ENCODE measurements around the gene EPB41L1.
A peak's percentile ranks its signal among the peaks of the same experiment; 100 is the strongest.

The EPB41L1 gene

DNA sequence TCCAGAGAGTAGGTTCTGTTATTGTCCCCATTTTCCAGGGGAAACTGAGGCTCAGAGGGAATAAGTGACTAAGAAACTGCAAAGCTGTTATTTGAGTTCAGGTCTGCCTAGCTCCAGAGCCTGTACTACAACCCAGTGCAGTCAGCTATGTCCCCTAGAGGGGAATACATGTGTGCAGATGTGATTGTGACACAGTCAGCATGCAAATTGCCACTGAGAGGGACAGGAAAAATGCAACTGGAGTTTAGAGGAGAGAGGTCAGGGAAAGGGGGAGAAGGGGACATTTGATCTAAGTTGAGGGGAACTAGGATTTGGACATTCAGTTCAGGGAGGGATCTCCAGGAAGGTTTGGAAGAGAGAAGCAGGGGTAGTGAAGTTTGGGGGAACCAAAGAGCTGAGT is 38.6 kb upstream of the EPB41L1 start:
- Histone ChIP-seq H3K9me3 (replicated peaks; ENCODE audit: low read length) (no peaks in the 10 kb centered on the region), H3K4me1 (ENCODE audit: control insufficient read depth, insufficient read depth, low read length) (peaks cover 17% of the 10 kb centered on the region), H3K27me3 (ENCODE audit: control insufficient read depth, insufficient read depth, low read length) (peaks cover 8% of the 10 kb centered on the region), H3K36me3 (ENCODE audit: insufficient read depth, low read length) (no peaks in the 10 kb centered on the region), H3K4me3 (ENCODE audit: low read length) (no peak overlapping the region), H3K9ac (ENCODE audit: low read depth, low read length) (no peak overlapping the region), H3K4me2 (ENCODE audit: low read length) (no peak overlapping the region)

DNA sequence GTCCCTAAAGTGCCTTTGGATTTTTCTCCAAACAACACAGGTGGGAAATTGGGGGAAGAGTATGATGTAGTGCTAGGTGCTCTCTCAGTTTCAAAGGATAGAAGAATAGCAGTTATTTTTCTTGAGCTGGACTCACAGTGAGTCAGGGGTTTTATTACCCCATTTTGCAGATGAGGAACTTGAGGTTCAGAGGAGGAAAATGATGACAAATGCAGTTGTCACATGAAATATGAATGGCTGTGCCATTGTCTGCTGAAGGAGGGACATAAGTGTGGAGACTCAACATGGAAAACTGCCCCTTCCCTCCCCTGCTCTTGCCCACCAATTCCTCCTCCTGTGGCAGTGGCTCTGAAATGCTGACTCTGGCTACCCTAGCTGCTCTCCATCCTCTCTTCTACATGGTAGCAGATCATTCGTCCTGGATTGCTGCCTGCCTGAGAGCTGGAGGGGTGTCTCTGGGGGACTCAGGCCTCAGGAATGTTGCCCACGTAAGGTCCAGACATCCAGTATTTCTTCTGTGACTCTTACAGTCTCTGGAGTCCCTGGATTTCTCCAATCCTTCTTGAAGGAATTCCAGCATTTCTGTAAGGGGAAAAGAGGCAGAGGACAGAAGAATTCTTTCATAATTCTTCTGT is 37.6 kb upstream of the EPB41L1 start:
- H3K9ac ChIP-seq (ENCODE audit: low read depth, low read length): no peak overlapping the region
- no peaks in the 10 kb centered on the region for H3K9me3 ChIP-seq (replicated peaks; ENCODE audit: low read length)
- peaks cover 17% of the 10 kb centered on the region for H3K4me1 ChIP-seq (ENCODE audit: control insufficient read depth, insufficient read depth, low read length)
- H3K27me3 ChIP-seq (ENCODE audit: control insufficient read depth, insufficient read depth, low read length): peaks cover 8% of the 10 kb centered on the region
- H3K4me2 ChIP-seq (ENCODE audit: low read length): peak overlapping the region; percentile 12
- H3K36me3 ChIP-seq (ENCODE audit: insufficient read depth, low read length): no peaks in the 10 kb centered on the region
- no peak overlapping the region for H3K4me3 ChIP-seq (ENCODE audit: low read length)

- H3K9ac ChIP-seq (ENCODE audit: low read depth, low read length): no peak overlapping the region
- H3K4me2 ChIP-seq (ENCODE audit: low read length): no peak overlapping the region
- peaks cover 17% of the 10 kb centered on the region for H3K4me1 ChIP-seq (ENCODE audit: control insufficient read depth, insufficient read depth, low read length)
- H3K27me3 ChIP-seq (ENCODE audit: control insufficient read depth, insufficient read depth, low read length): peaks cover 8% of the 10 kb centered on the region
- H3K4me3 ChIP-seq (ENCODE audit: low read length): no peak overlapping the region
- H3K36me3 ChIP-seq (ENCODE audit: insufficient read depth, low read length): no peaks in the 10 kb centered on the region
- H3K9me3 ChIP-seq (replicated peaks; ENCODE audit: low read length): no peaks in the 10 kb centered on the region
These were observed 36.9 kb upstream of the EPB41L1 start for GRCh38 chr20:36117638-36118037.

DNA sequence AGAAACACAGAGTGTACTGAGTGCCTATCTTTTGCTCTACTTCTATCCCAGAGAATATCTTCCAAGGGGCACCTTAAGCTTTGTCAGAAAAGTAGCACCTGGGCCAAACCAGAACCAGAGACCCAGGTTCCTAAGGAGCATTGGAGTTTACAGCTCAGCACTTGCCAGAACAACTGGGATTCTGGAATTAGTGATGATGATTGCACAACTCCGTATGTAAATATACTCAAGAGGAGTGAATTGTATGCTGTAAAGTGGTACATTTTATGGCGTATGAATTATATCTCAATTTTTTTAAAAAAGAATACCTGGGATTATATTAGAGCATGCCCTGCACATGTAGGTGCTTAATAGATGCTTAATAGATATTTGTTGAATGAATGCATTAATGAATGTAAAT is 36.2 kb upstream of the EPB41L1 start:
- Histone ChIP-seq H3K36me3 (ENCODE audit: insufficient read depth, low read length) (no peaks in the 10 kb centered on the region), H3K27me3 (ENCODE audit: control insufficient read depth, insufficient read depth, low read length) (peaks cover 8% of the 10 kb centered on the region), H3K4me1 (ENCODE audit: control insufficient read depth, insufficient read depth, low read length) (peaks cover 17% of the 10 kb centered on the region), H3K4me3 (ENCODE audit: low read length) (no peak overlapping the region), H3K9ac (ENCODE audit: low read depth, low read length) (no peak overlapping the region), H3K4me2 (ENCODE audit: low read length) (no peak overlapping the region), H3K9me3 (replicated peaks; ENCODE audit: low read length) (no peaks in the 10 kb centered on the region)

GRCh38 chr20:36119537-36119936 is 35.0 kb upstream of the EPB41L1 start:
- no peaks in the 10 kb centered on the region for H3K27me3 ChIP-seq (ENCODE audit: control insufficient read depth, insufficient read depth, low read length)
- no peak overlapping the region for H3K9ac ChIP-seq (ENCODE audit: low read depth, low read length)
- peaks cover 17% of the 10 kb centered on the region for H3K4me1 ChIP-seq (ENCODE audit: control insufficient read depth, insufficient read depth, low read length)
- no peak overlapping the region for H3K4me3 ChIP-seq (ENCODE audit: low read length)
- H3K4me2 ChIP-seq (ENCODE audit: low read length): no peak overlapping the region
- H3K9me3 ChIP-seq (replicated peaks; ENCODE audit: low read length): no peaks in the 10 kb centered on the region
- H3K36me3 ChIP-seq (ENCODE audit: insufficient read depth, low read length): no peaks in the 10 kb centered on the region

- Histone ChIP-seq H3K9ac (ENCODE audit: low read depth, low read length) (no peak overlapping the region), H3K4me3 (ENCODE audit: low read length) (no peak overlapping the region), H3K4me2 (ENCODE audit: low read length) (no peak overlapping the region), H3K9me3 (replicated peaks; ENCODE audit: low read length) (no peaks in the 10 kb centered on the region), H3K27me3 (ENCODE audit: control insufficient read depth, insufficient read depth, low read length) (no peaks in the 10 kb centered on the region), H3K36me3 (ENCODE audit: insufficient read depth, low read length) (no peaks in the 10 kb centered on the region), H3K4me1 (ENCODE audit: control insufficient read depth, insufficient read depth, low read length) (peaks cover 17% of the 10 kb centered on the region)
These were observed 34.3 kb upstream of the EPB41L1 start for GRCh38 chr20:36120241-36120640.

DNA sequence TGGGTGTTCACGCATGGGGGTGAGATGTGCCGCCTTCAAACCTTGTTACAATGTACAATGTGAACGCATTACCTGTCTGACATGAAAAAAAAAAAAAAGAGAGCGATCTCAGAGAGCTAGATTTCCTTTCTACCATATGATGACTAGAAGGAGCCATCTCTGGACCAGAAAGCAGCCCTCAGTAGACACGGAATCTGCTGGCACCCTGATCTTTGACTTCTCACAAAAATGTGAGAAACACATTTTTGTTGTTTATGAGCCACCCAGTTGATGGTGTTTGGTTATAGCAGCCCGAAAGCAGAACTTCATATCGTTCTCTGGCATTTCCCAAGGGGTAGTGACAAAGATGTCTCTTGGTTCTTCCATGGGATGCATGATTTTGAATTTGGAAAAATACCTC is 33.5 kb upstream of the EPB41L1 start:
- no peak overlapping the region for H3K4me3 ChIP-seq (ENCODE audit: low read length)
- no peaks in the 10 kb centered on the region for H3K36me3 ChIP-seq (ENCODE audit: insufficient read depth, low read length)
- no peak overlapping the region for H3K4me2 ChIP-seq (ENCODE audit: low read length)
- H3K9me3 ChIP-seq (replicated peaks; ENCODE audit: low read length): no peaks in the 10 kb centered on the region
- peaks cover 17% of the 10 kb centered on the region for H3K4me1 ChIP-seq (ENCODE audit: control insufficient read depth, insufficient read depth, low read length)
- no peaks in the 10 kb centered on the region for H3K27me3 ChIP-seq (ENCODE audit: control insufficient read depth, insufficient read depth, low read length)
- H3K9ac ChIP-seq (ENCODE audit: low read depth, low read length): no peak overlapping the region

DNA sequence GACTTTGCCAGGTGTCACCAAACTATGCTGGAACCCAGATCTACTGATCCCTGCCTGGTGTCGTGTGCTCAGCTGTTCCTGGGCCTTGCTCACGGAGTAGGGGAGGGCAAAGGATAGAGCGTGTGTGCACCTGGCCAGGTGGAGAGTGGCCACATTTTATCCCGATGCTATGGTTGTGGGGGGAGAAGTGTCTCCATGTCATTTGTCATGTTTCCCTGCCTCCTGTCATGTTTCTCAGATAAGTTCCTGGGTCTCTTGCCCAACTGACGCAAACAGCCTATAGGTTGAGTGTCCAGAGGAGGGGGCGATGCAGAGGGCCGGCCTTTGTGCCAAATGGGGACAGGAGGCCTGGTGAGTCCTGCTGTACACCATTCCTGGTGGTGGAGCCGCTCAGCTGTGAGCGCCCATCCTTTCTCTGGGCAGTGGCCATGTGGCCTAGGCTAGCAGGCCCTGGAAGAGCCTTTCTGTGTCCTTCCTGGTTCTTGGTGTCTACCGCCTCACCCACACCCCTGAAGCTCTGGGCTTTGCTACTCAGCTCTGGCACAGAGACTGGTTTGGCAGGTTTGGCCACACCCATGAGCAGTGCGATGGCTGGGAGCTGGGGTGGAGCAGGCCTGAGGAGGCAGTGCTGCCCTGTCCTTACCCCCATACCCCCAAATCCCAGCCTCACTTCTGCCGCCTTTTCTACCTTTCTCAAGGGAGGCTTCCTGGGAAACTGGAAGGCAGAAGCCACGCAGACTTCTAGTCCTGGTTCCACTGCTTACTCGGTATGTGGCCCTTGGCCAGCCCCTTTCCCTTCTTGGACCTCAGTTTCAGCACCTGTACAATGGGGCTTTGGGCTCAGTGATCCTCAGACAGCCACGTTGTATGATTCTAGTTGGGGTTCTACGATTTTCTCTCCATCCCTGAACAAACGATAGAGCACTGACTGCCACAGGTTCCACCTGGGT is 32.3 kb upstream of the EPB41L1 start:
- Histone ChIP-seq H3K4me3 (ENCODE audit: low read length) (no peak overlapping the region), H3K4me2 (ENCODE audit: low read length) (no peak overlapping the region), H3K9me3 (replicated peaks; ENCODE audit: low read length) (no peaks in the 10 kb centered on the region), H3K27me3 (ENCODE audit: control insufficient read depth, insufficient read depth, low read length) (no peaks in the 10 kb centered on the region), H3K36me3 (ENCODE audit: insufficient read depth, low read length) (no peaks in the 10 kb centered on the region), H3K4me1 (ENCODE audit: control insufficient read depth, insufficient read depth, low read length) (peaks cover 5% of the 10 kb centered on the region), H3K9ac (ENCODE audit: low read depth, low read length) (no peak overlapping the region)

GRCh38 chr20:36122931-36123288 is 31.6 kb upstream of the EPB41L1 start:
- Histone ChIP-seq H3K9ac (ENCODE audit: low read depth, low read length) (no peak overlapping the region), H3K4me3 (ENCODE audit: low read length) (no peak overlapping the region), H3K9me3 (replicated peaks; ENCODE audit: low read length) (no peaks in the 10 kb centered on the region), H3K4me1 (ENCODE audit: control insufficient read depth, insufficient read depth, low read length) (peaks cover 4% of the 10 kb centered on the region), H3K36me3 (ENCODE audit: insufficient read depth, low read length) (no peaks in the 10 kb centered on the region), H3K27me3 (ENCODE audit: control insufficient read depth, insufficient read depth, low read length) (no peaks in the 10 kb centered on the region), H3K4me2 (ENCODE audit: low read length) (no peak overlapping the region)

GRCh38 chr20:36125097-36125496 is 29.4 kb upstream of the EPB41L1 start:
- H3K27me3 ChIP-seq (ENCODE audit: control insufficient read depth, insufficient read depth, low read length): no peaks in the 10 kb centered on the region
- no peak overlapping the region for H3K9ac ChIP-seq (ENCODE audit: low read depth, low read length)
- H3K9me3 ChIP-seq (replicated peaks; ENCODE audit: low read length): no peaks in the 10 kb centered on the region
- no peak overlapping the region for H3K4me2 ChIP-seq (ENCODE audit: low read length)
- H3K4me3 ChIP-seq (ENCODE audit: low read length): no peak overlapping the region
- H3K36me3 ChIP-seq (ENCODE audit: insufficient read depth, low read length): no peaks in the 10 kb centered on the region
- H3K4me1 ChIP-seq (ENCODE audit: control insufficient read depth, insufficient read depth, low read length): peaks cover 19% of the 10 kb centered on the region

DNA sequence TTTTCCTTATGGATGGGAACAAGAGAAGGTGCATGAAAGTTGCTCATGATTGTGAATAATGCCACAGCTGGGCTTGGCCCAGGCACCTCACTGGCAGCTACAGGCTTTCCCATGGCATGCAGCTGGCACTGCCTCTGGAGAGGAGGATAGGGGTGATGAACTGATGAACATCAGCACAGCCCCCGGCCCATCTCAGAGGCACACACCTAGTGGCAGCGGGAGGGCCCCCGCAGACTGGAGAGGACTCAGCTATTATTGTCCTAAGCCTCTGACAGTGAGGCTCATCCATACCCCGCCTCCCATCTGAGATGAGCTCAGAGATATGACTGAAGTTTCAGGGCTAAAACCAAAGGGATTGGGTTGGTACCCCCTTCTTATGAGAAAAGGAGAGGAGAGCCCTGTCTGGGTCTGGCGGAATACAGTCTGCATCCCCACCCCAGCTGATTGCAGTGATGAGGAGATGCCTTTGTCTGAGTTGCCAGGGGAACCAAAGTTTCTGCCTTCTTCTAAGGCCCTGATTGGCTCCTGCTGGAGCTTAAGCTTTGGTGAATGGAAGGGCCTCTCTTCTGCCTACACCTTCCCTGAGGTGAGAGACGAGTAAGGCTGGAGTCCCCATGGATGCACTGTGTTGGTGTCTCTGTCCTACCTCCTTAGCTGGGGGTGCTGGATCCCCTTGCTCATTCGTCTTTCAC is 27.6 kb upstream of the EPB41L1 start:
- no peaks in the 10 kb centered on the region for H3K27me3 ChIP-seq (ENCODE audit: control insufficient read depth, insufficient read depth, low read length)
- no peak overlapping the region for H3K4me2 ChIP-seq (ENCODE audit: low read length)
- H3K4me1 ChIP-seq (ENCODE audit: control insufficient read depth, insufficient read depth, low read length): peaks cover 19% of the 10 kb centered on the region
- no peaks in the 10 kb centered on the region for H3K9me3 ChIP-seq (replicated peaks; ENCODE audit: low read length)
- no peak overlapping the region for H3K4me3 ChIP-seq (ENCODE audit: low read length)
- H3K36me3 ChIP-seq (ENCODE audit: insufficient read depth, low read length): no peaks in the 10 kb centered on the region
- H3K9ac ChIP-seq (ENCODE audit: low read depth, low read length): no peak overlapping the region

Measured in skeletal muscle satellite cell (primary cell).